GM12892 (cell line): Measurements from ENCODE around the gene WNT7B.

Source experiments
- POLR2A ChIP-seq: IDR thresholded peaks from 2 replicates; pipeline ENCODE4 v1.6.1; 2011; ENCODE audit warnings: low read depth, low read length, control low read depth
- POLR2AphosphoS5 ChIP-seq: IDR thresholded peaks from 2 replicates; pipeline ENCODE4 v1.6.1; 2011; ENCODE audit warnings: low read depth, low read length, control low read depth

- no peak for TF ChIP-seq POLR2A
- TF ChIP-seq POLR2AphosphoS5: no peak
These were observed 69.6 kb downstream of the WNT7B start for GRCh38 chr22:45907378-45907777.
